ENCODE data around the gene TADA2B. TPM values are rescaled to one million over a fixed set of nuclear protein-coding genes. Genes with fewer than 3 reads are reported as not detected.

TADA2B gene
- polyA plus RNA-seq, 2 of the 4 experiments (the other 2 are of a cell fraction) = 6.7 to 10.8 TPM

GRCh38 chr4:7005571-7005970, 37.6 kb upstream of the TADA2B start:
- peaks cover 5% of the 10 kb centered on the region; the same call in 1 of the 3 replicates for H3K4me1 ChIP-seq
- 93% methylated on average over 4 of the region's 4 CpGs for WGBS (ENCODE audit: missing lambda C conversion rate)
- H3K4me2 ChIP-seq = no peak overlapping the region
- H3K27ac ChIP-seq = no peak overlapping the region
- POLR2A ChIA-PET = no interaction called here
- DNase-seq (ENCODE audit: low read depth in 1 of 2, low spot score in 1 of 2) (no peak), FAIRE-seq (no peak), ATAC-seq (no peak)
- no peak overlapping the region for H3K4me3 ChIP-seq
- no peaks in the 10 kb centered on the region for H3K9me3 ChIP-seq
- TF ChIP-seq, protein P1, sequence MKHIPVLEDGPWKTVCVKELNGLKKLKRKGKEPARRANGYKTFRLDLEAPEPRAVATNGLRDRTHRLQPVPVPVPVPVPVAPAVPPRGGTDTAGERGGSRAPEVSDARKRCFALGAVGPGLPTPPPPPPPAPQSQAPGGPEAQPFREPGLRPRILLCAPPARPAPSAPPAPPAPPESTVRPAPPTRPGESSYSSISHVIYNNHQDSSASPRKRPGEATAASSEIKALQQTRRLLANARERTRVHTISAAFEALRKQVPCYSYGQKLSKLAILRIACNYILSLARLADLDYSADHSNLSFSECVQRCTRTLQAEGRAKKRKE (CRISPR knock-in tag; IDR thresholded peaks at IDR 0.05; ENCODE audit: low read depth) = no peak
- TF ChIP-seq CHD4 (IDR thresholded peaks at IDR 0.05; ENCODE audit: borderline replicate concordance) = no peak
- TF ChIP-seq TFCP2L1 (CRISPR knock-in tag; IDR thresholded peaks at IDR 0.05) = no peak
- no peak for TF ChIP-seq SREBF2 (IDR thresholded peaks at IDR 0.05)
- no peak for TF ChIP-seq FOSL2 (IDR thresholded peaks at IDR 0.05)
- no peak for TF ChIP-seq FOSL2 (CRISPR knock-in tag; IDR thresholded peaks at IDR 0.05)
- no peak for TF ChIP-seq JUNB (IDR thresholded peaks at IDR 0.05)
- TF ChIP-seq POLR2A (IDR thresholded peaks at IDR 0.05; ENCODE audit: low read length) = no peak
- TF ChIP-seq, protein P2, sequence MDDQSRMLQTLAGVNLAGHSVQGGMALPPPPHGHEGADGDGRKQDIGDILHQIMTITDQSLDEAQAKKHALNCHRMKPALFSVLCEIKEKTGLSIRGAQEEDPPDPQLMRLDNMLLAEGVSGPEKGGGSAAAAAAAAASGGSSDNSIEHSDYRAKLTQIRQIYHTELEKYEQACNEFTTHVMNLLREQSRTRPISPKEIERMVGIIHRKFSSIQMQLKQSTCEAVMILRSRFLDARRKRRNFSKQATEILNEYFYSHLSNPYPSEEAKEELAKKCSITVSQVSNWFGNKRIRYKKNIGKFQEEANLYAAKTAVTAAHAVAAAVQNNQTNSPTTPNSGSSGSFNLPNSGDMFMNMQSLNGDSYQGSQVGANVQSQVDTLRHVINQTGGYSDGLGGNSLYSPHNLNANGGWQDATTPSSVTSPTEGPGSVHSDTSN (IDR thresholded peaks at IDR 0.05) = no peak
- TF ChIP-seq CBX2 (IDR thresholded peaks at IDR 0.05; ENCODE audit: borderline replicate concordance, low read depth) = no peak
- no peak for TF ChIP-seq MYC (IDR thresholded peaks at IDR 0.05; ENCODE audit: borderline replicate concordance, low read length)
- no peak for TF ChIP-seq CHD2 (IDR thresholded peaks at IDR 0.05; ENCODE audit: low read length, partially characterized antibody)
- no peak for TF ChIP-seq ZFP36 (IDR thresholded peaks at IDR 0.05; ENCODE audit: borderline replicate concordance, partially characterized antibody)
- TF ChIP-seq CBX8 (IDR thresholded peaks at IDR 0.05) = no peak
- TF ChIP-seq RNF2 (IDR thresholded peaks at IDR 0.05; ENCODE audit: borderline replicate concordance, low read depth) = no peak
- TF ChIP-seq, protein P3, sequence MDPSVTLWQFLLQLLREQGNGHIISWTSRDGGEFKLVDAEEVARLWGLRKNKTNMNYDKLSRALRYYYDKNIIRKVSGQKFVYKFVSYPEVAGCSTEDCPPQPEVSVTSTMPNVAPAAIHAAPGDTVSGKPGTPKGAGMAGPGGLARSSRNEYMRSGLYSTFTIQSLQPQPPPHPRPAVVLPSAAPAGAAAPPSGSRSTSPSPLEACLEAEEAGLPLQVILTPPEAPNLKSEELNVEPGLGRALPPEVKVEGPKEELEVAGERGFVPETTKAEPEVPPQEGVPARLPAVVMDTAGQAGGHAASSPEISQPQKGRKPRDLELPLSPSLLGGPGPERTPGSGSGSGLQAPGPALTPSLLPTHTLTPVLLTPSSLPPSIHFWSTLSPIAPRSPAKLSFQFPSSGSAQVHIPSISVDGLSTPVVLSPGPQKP (IDR thresholded peaks at IDR 0.05; ENCODE audit: low read depth, low read length) = no peak
- no peak for TF ChIP-seq EHMT2 (IDR thresholded peaks at IDR 0.05; ENCODE audit: low read depth)
- TF ChIP-seq CTCF (IDR thresholded peaks at IDR 0.05) = no peak
- CTCF ChIA-PET = interaction anchor here (1.0 kb wide), 1 partner anchor 31 kb away, joined by 3 read pairs; no protein-coding TSS in a partner anchor

- DNase-seq (ENCODE audit: low read depth in 1 of 2, low spot score in 1 of 2) (no peak), ATAC-seq (no peak), FAIRE-seq (no peak)
- H3K4me2 ChIP-seq = no peak overlapping the region
- no peak overlapping the region for H3K27ac ChIP-seq
- 83% methylated on average over 3 of the region's 3 CpGs for WGBS (ENCODE audit: missing lambda C conversion rate)
- no peak overlapping the region for H3K4me3 ChIP-seq
- ChIA-PET CTCF (interaction anchor here (0.8 to 2.8 kb wide), 3 partner anchors 8 to 65 kb away, joined by 3 to 8 read pairs (median 3); a partner anchor contains a TSS), POLR2A (no interaction called here)
- H3K4me1 ChIP-seq = peaks cover 5% of the 10 kb centered on the region; the same call in 1 of the 3 replicates
- no peaks in the 10 kb centered on the region for H3K9me3 ChIP-seq
- TF ChIP-seq CHD2 (IDR thresholded peaks at IDR 0.05; ENCODE audit: low read length, partially characterized antibody) (no peak), JUNB (IDR thresholded peaks at IDR 0.05) (no peak), CTCF (IDR thresholded peaks at IDR 0.05) (no peak), TP53 (CRISPR knock-in tag; IDR thresholded peaks at IDR 0.05) (no peak), POLR2AphosphoS2 (conservative IDR thresholded peaks at IDR 0.05; ENCODE audit: low read length) (no peak), E2F6 (IDR thresholded peaks at IDR 0.05; ENCODE audit: borderline replicate concordance, low read depth) (no peak), JUN (IDR thresholded peaks at IDR 0.05) (no peak), EP300 (IDR thresholded peaks at IDR 0.05) (no peak), SMC3 (IDR thresholded peaks at IDR 0.05) (no peak), KDM5A (IDR thresholded peaks at IDR 0.05) (no peak), RNF2 (IDR thresholded peaks at IDR 0.05; ENCODE audit: borderline replicate concordance, low read depth) (no peak), EHMT2 (IDR thresholded peaks at IDR 0.05; ENCODE audit: low read depth) (no peak), BHLHE40 (IDR thresholded peaks at IDR 0.05; ENCODE audit: low read depth, low read length) (no peak), PHF8 (IDR thresholded peaks at IDR 0.05; ENCODE audit: borderline replicate concordance, low read depth) (no peak), HDAC2 (IDR thresholded peaks at IDR 0.05) (no peak), MYC (IDR thresholded peaks at IDR 0.05; ENCODE audit: borderline replicate concordance, low read length) (no peak), POLR2A (IDR thresholded peaks at IDR 0.05; ENCODE audit: low read length) (no peak)
- TF ChIP-seq, protein P2 (IDR thresholded peaks at IDR 0.05) = no peak
Observed at GRCh38 chr4:7006411-7006810, 36.8 kb upstream of the TADA2B start.

All from A549 (cell line).